HepG2 (cell line): ENCODE data around the gene COQ8A. TPM values are rescaled to one million over a fixed set of nuclear protein-coding genes. Genes with fewer than 3 reads are reported as not detected.
A peak's percentile ranks its signal among the peaks of the same experiment; 100 is the strongest.

Experiments used
- ARID2 ChIP-seq: sonication (generic); formaldehyde crosslinking; IDR thresholded peaks from 2 replicates; pipeline ENCODE4 v1.8.1; 2022; ENCODE audit warnings: mild to moderate bottlenecking, missing genetic modification reagents, borderline replicate concordance
- ARNTL ChIP-seq: sonication (generic); formaldehyde crosslinking; IDR thresholded peaks from 2 replicates; pipeline ENCODE4 v1.4.0; 2020; ENCODE audit warnings: mild to moderate bottlenecking, missing genetic modification reagents
- BHLHE40 ChIP-seq: IDR thresholded peaks from 2 replicates; pipeline ENCODE4 v1.6.1; 2011; ENCODE audit warnings: low read length, improper control_type of control experiment
- FOXO1 ChIP-seq: sonication (generic); formaldehyde crosslinking; IDR thresholded peaks from 2 replicates; pipeline ENCODE4 v1.4.0; 2020; ENCODE audit warnings: missing genetic modification reagents
- KLF9 ChIP-seq: IDR thresholded peaks from 2 replicates; pipeline ENCODE4 v1.6.1; 2016; ENCODE audit warnings: low read depth
- LCORL ChIP-seq, 2 experiments: fragments of 450-650 bp in 1 of 2; sonication (generic) in 1 of 2; formaldehyde crosslinking in 1 of 2; IDR thresholded peaks; 2 replicates each; pipeline versions ENCODE4 v1.5.0 to v1.6.1; 2017 to 2020; ENCODE audit warnings: antibody characterized with exemption in 1 of 2, missing genetic modification reagents in 1 of 2
- MIER2 ChIP-seq: IDR thresholded peaks from 2 replicates; pipeline ENCODE4 v1.6.1; 2016; ENCODE audit warnings: missing biosample characterization, missing genetic modification reagents
- RFXAP ChIP-seq: sonication (generic); formaldehyde crosslinking; IDR thresholded peaks from 2 replicates; pipeline ENCODE4 v1.4.0; 2020; ENCODE audit warnings: missing genetic modification reagents, borderline replicate concordance
- SP1 ChIP-seq, 2 experiments: fragments of 450-650 bp in 1 of 2; sonication (generic) in 1 of 2; formaldehyde crosslinking in 1 of 2; IDR thresholded peaks; 2 replicates each; pipeline versions ENCODE4 v1.4.0 to v1.6.1; 2016 to 2020; ENCODE audit warnings: missing genetic modification reagents in 1 of 2
- ZBTB8A ChIP-seq: sonication (generic); formaldehyde crosslinking; IDR thresholded peaks from 2 replicates; pipeline ENCODE4 v1.4.0; 2020; ENCODE audit warnings: mild to moderate bottlenecking, low read depth, missing genetic modification reagents, borderline replicate concordance
- ZNF263 ChIP-seq: sonication (generic); formaldehyde crosslinking; IDR thresholded peaks from 2 replicates; pipeline ENCODE4 v1.4.0; 2020; ENCODE audit warnings: missing genetic modification reagents
- polyA plus RNA-seq, 8 experiments: library from polyadenylated mRNA; depleted of rRNA in 3 of 8; stranded (reverse) in 7 of 8; unstranded in 1 of 8; fragments of >200 nt; fragmentation: Illumina TruSeq in 4 of 8; extraction: Trizol in 4 of 8; gene quantifications; 2 replicates each; pipeline versions ENCODE4 v1.2.1 to v1.2.3, GENCODE V29; 2011 to 2016; ENCODE audit warnings: low read depth in 4 of 8, missing spikeins in 1 of 8, mixed read lengths in 1 of 8; ENCODE audit not compliant: insufficient read depth in 1 of 8
- total RNA-seq, 5 experiments: library from RNA; depleted of rRNA; stranded (reverse); fragments of >200 nt; fragmentation: Illumina TruSeq; extraction: Trizol; gene quantifications; 2 replicates each; pipeline ENCODE4 v1.2.3, GENCODE V29; 2016; ENCODE audit warnings: low read depth in 1 of 5
- TF ChIP-seq, protein P1 (sequence below): IDR thresholded peaks from 2 replicates; pipeline ENCODE4 v1.6.1; 2012; ENCODE audit warnings: low read length, improper control_type of control experiment
- TF ChIP-seq, protein P2 (sequence below): IDR thresholded peaks from 2 replicates; pipeline ENCODE4 v1.6.1; 2016; ENCODE audit warnings: mild to moderate bottlenecking, missing biosample characterization, missing genetic modification reagents
- TF ChIP-seq, protein P3 (sequence below): sonication (generic); formaldehyde crosslinking; IDR thresholded peaks from 2 replicates; pipeline ENCODE4 v1.4.0; 2020; ENCODE audit warnings: missing genetic modification reagents; ENCODE audit errors: not compliant biosample characterization
- TF ChIP-seq, protein P4 (sequence below): sonication (generic); formaldehyde crosslinking; IDR thresholded peaks from 2 replicates; pipeline ENCODE4 v1.9.0; 2021; ENCODE audit warnings: missing genetic modification reagents, mild to moderate bottlenecking, borderline replicate concordance
- TF ChIP-seq, protein P5 (sequence below): sonication (generic); formaldehyde crosslinking; IDR thresholded peaks from 2 replicates; pipeline ENCODE4 v1.5.1; 2020; ENCODE audit warnings: missing genetic modification reagents, mild to moderate bottlenecking, borderline replicate concordance
- TF ChIP-seq, protein P6 (sequence below): IDR thresholded peaks from 2 replicates; pipeline ENCODE4 v1.6.1; 2016; ENCODE audit warnings: missing compliant biosample characterization, missing genetic modification reagents, borderline replicate concordance
- TF ChIP-seq, protein P7 (sequence below): sonication (generic); formaldehyde crosslinking; IDR thresholded peaks from 2 replicates; pipeline ENCODE4 v1.8.0; 2023; ENCODE audit warnings: mild to moderate bottlenecking, missing genetic modification reagents

COQ8A gene
- total and polyA plus RNA-seq, 2 of the 13 experiments (the other 11 are each of a cell fraction or from before 2014, with no cell fraction given): 60.4 to 88.7 TPM

DNA sequence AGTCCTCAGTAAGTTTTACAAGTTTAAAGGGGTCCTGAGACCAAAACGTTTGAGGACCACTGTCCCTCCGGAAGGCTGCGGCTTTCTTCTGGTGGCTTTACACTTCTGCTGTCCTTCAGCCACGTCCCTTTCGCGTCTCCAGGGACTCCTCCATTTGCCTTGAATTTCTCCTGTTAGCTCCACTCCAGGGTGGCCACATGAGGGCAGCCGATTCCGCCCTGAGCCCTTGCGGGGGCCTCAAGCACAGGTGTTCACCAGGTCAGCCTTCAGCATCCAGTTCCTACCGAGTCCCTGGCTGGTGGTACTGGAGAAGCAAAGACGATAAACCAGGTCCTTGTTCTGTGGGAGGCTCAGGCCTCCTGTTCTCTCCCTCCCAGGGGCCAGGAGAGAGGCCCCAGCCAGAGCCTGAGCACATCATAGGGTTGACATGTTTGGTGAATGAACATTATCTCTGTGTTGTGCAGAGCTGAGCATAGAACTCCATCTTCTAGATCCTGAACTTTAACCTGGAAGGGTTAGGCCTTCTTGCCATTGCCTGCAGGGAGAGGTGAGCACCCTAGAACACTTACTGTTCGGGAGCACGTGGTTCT, 27.4 kb upstream of the COQ8A start (continued):
- TF ChIP-seq SP1 (IDR thresholded peaks at IDR 0.05) (no peak), SP1 (CRISPR knock-in tag; IDR thresholded peaks at IDR 0.05) (no peak), LCORL (IDR thresholded peaks at IDR 0.05) (no peak), LCORL (CRISPR knock-in tag; IDR thresholded peaks at IDR 0.05) (0 out of 2 replicates have a peak, but pooled peaks have one; percentile 45), ARNTL (CRISPR knock-in tag) (0 out of 2 replicates have a peak, but pooled peaks have one; percentile 27), FOXO1 (CRISPR knock-in tag) (0 out of 2 replicates have a peak, but pooled peaks have one; percentile 27), BHLHE40 (0 out of 2 replicates have a peak, but pooled peaks have one; percentile 20), ARID2 (no peak), ZNF263 (CRISPR knock-in tag) (peak; percentile 84), MIER2 (CRISPR knock-in tag) (no peak; the same call in 1 of the 2 replicates), ZBTB8A (CRISPR knock-in tag) (no peak), RFXAP (CRISPR knock-in tag) (no peak), KLF9 (CRISPR knock-in tag) (no peak)
- TF ChIP-seq, protein P1, sequence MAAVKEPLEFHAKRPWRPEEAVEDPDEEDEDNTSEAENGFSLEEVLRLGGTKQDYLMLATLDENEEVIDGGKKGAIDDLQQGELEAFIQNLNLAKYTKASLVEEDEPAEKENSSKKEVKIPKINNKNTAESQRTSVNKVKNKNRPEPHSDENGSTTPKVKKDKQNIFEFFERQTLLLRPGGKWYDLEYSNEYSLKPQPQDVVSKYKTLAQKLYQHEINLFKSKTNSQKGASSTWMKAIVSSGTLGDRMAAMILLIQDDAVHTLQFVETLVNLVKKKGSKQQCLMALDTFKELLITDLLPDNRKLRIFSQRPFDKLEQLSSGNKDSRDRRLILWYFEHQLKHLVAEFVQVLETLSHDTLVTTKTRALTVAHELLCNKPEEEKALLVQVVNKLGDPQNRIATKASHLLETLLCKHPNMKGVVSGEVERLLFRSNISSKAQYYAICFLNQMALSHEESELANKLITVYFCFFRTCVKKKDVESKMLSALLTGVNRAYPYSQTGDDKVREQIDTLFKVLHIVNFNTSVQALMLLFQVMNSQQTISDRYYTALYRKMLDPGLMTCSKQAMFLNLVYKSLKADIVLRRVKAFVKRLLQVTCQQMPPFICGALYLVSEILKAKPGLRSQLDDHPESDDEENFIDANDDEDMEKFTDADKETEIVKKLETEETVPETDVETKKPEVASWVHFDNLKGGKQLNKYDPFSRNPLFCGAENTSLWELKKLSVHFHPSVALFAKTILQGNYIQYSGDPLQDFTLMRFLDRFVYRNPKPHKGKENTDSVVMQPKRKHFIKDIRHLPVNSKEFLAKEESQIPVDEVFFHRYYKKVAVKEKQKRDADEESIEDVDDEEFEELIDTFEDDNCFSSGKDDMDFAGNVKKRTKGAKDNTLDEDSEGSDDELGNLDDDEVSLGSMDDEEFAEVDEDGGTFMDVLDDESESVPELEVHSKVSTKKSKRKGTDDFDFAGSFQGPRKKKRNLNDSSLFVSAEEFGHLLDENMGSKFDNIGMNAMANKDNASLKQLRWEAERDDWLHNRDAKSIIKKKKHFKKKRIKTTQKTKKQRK: no peak
- TF ChIP-seq, protein P2, sequence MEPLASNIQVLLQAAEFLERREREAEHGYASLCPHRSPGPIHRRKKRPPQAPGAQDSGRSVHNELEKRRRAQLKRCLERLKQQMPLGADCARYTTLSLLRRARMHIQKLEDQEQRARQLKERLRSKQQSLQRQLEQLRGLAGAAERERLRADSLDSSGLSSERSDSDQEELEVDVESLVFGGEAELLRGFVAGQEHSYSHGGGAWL: 0 out of 2 replicates have a peak, but pooled peaks have one; percentile 23
- TF ChIP-seq, protein P3, sequence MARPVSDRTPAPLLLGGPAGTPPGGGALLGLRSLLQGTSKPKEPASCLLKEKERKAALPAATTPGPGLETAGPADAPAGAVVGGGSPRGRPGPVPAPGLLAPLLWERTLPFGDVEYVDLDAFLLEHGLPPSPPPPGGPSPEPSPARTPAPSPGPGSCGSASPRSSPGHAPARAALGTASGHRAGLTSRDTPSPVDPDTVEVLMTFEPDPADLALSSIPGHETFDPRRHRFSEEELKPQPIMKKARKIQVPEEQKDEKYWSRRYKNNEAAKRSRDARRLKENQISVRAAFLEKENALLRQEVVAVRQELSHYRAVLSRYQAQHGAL: no peak
- TF ChIP-seq, protein P4, sequence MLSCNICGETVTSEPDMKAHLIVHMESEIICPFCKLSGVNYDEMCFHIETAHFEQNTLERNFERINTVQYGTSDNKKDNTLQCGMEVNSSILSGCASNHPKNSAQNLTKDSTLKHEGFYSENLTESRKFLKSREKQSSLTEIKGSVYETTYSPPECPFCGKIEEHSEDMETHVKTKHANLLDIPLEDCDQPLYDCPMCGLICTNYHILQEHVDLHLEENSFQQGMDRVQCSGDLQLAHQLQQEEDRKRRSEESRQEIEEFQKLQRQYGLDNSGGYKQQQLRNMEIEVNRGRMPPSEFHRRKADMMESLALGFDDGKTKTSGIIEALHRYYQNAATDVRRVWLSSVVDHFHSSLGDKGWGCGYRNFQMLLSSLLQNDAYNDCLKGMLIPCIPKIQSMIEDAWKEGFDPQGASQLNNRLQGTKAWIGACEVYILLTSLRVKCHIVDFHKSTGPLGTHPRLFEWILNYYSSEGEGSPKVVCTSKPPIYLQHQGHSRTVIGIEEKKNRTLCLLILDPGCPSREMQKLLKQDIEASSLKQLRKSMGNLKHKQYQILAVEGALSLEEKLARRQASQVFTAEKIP (CRISPR knock-in tag): no peak
- TF ChIP-seq, protein P5, sequence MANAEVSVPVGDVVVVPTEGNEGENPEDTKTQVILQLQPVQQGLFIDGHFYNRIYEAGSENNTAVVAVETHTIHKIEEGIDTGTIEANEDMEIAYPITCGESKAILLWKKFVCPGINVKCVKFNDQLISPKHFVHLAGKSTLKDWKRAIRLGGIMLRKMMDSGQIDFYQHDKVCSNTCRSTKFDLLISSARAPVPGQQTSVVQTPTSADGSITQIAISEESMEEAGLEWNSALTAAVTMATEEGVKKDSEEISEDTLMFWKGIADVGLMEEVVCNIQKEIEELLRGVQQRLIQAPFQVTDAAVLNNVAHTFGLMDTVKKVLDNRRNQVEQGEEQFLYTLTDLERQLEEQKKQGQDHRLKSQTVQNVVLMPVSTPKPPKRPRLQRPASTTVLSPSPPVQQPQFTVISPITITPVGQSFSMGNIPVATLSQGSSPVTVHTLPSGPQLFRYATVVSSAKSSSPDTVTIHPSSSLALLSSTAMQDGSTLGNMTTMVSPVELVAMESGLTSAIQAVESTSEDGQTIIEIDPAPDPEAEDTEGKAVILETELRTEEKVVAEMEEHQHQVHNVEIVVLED (CRISPR knock-in tag): 0 out of 2 replicates have a peak, but pooled peaks have one; percentile 18
- TF ChIP-seq, protein P6, sequence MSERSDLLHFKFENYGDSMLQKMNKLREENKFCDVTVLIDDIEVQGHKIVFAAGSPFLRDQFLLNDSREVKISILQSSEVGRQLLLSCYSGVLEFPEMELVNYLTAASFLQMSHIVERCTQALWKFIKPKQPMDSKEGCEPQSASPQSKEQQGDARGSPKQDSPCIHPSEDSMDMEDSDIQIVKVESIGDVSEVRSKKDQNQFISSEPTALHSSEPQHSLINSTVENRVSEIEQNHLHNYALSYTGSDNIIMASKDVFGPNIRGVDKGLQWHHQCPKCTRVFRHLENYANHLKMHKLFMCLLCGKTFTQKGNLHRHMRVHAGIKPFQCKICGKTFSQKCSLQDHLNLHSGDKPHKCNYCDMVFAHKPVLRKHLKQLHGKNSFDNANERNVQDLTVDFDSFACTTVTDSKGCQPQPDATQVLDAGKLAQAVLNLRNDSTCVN (CRISPR knock-in tag): no peak
- TF ChIP-seq, protein P7, sequence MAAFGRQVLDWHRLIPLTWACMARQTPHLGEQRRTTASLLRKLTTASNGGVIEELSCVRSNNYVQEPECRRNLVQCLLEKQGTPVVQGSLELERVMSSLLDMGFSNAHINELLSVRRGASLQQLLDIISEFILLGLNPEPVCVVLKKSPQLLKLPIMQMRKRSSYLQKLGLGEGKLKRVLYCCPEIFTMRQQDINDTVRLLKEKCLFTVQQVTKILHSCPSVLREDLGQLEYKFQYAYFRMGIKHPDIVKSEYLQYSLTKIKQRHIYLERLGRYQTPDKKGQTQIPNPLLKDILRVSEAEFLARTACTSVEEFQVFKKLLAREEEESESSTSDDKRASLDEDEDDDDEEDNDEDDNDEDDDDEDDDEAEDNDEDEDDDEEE: no peak
